HG03108 (cell line): Measurements from ENCODE around the gene CEP250.
"Not testable (repeated sequence)": the region's sequence is repeated elsewhere in the genome, so short reads cannot be mapped to it uniquely, and the experiment has no call there.

ENCODE experiments used
- ATAC-seq: cut with Tn5 transposase; IDR thresholded peaks from one replicate; pipeline ENCODE4 v1.9.1; 2021; ENCODE audit warnings: moderate library complexity; ENCODE audit not compliant: unreplicated experiment

The CEP250 gene

GRCh38 chr20:35449855-35450254, 5.5 kb upstream of the CEP250 start:
- not testable (repeated sequence) for ATAC-seq

GRCh38 chr20:35451295-35451694, 4.1 kb upstream of the CEP250 start:
- ATAC-seq = no peak

GRCh38 chr20:35453647-35454046, 1.8 kb upstream of the CEP250 start:
- ATAC-seq = no peak

- not testable (repeated sequence) for ATAC-seq
Measured at GRCh38 chr20:35456700-35457099, 1.3 kb downstream of the CEP250 start.

- ATAC-seq = not testable (repeated sequence)
Measured at GRCh38 chr20:35457539-35457938, 2.1 kb downstream of the CEP250 start.

GRCh38 chr20:35458388-35458787, 3.0 kb downstream of the CEP250 start:
- ATAC-seq = no peak

GRCh38 chr20:35461620-35462019, 6.2 kb downstream of the CEP250 start:
- ATAC-seq = no peak

- ATAC-seq = no peak
Measured at GRCh38 chr20:35462351-35462750, 7.0 kb downstream of the CEP250 start.

- no peak for ATAC-seq
Measured at GRCh38 chr20:35463455-35464300, 8.3 kb downstream of the CEP250 start.

GRCh38 chr20:35465976-35466375, 10.6 kb downstream of the CEP250 start:
- ATAC-seq = no peak

GRCh38 chr20:35466856-35467255, 11.5 kb downstream of the CEP250 start:
- ATAC-seq = no peak

- ATAC-seq = no peak
Measured at GRCh38 chr20:35467339-35468224, 12.2 kb downstream of the CEP250 start.

GRCh38 chr20:35468671-35469334, 13.4 kb downstream of the CEP250 start:
- no peak for ATAC-seq

GRCh38 chr20:35472209-35472608, 16.8 kb downstream of the CEP250 start:
- ATAC-seq = no peak

- ATAC-seq = no peak
Measured at GRCh38 chr20:35473684-35474083, 18.3 kb downstream of the CEP250 start.

- no peak for ATAC-seq
Measured at GRCh38 chr20:35474303-35474871, 19.0 kb downstream of the CEP250 start.

GRCh38 chr20:35476288-35476687, 20.9 kb downstream of the CEP250 start:
- no peak for ATAC-seq

- no peak for ATAC-seq
Measured at GRCh38 chr20:35478804-35479472, 23.5 kb downstream of the CEP250 start.

GRCh38 chr20:35479798-35480197, 24.4 kb downstream of the CEP250 start:
- ATAC-seq = no peak

- no peak for ATAC-seq
Measured at GRCh38 chr20:35487479-35487878, 32.1 kb downstream of the CEP250 start.
